ENCODE data around the gene TBC1D13.

DNA sequence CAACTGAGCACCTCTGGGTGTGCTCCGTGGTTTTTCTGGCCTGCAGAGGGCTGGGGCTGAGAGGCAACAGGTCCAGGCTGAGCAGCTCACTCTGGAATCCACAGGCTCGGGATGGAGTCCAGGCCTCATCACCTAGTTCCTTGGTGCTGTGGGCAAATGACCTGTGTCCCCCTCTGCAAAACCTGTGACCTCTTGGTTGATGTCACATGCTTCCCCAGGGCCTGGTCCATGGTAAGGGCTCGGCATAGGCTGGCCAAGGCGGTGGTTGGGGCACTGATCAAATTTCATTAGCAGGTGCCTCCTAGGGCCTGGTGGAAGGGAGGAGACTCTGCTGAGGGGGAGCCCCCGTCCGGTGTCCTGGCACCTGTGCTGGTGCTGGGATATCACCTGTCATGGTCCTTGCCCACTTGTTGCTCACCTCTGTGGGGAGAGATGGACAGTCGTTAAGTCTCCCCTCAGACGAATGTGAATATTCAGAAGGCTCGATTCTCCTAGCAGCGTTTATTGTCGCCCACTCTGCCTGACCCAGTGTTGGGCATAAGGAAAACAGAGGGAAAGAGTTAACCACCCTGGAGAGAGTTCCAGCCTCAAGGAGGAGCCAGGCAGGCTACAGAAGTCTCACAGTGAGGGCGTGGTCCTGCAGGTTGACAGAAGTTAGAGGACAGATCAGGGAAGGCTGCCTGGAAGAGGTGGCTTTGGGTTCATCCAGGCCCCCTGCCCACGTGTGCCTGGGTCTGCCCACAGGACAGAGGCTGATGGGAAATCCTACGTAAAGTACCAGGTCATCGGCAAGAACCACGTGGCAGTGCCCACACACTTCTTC lies 34.7 kb downstream of the TBC1D13 start:
- TF ChIP-seq, protein P1, sequence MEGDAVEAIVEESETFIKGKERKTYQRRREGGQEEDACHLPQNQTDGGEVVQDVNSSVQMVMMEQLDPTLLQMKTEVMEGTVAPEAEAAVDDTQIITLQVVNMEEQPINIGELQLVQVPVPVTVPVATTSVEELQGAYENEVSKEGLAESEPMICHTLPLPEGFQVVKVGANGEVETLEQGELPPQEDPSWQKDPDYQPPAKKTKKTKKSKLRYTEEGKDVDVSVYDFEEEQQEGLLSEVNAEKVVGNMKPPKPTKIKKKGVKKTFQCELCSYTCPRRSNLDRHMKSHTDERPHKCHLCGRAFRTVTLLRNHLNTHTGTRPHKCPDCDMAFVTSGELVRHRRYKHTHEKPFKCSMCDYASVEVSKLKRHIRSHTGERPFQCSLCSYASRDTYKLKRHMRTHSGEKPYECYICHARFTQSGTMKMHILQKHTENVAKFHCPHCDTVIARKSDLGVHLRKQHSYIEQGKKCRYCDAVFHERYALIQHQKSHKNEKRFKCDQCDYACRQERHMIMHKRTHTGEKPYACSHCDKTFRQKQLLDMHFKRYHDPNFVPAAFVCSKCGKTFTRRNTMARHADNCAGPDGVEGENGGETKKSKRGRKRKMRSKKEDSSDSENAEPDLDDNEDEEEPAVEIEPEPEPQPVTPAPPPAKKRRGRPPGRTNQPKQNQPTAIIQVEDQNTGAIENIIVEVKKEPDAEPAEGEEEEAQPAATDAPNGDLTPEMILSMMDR (IDR thresholded peaks at IDR 0.05) = no peak
- TF ChIP-seq EZH2 (IDR thresholded peaks at IDR 0.05; ENCODE audit: borderline replicate concordance, insufficient read depth, low read depth, low read length, poor library complexity, severe bottlenecking) = no peak

Data from B cell (primary cell).